Measurements from ENCODE around the gene ASCL5.

- no peak for TF ChIP-seq TAF15 (IDR thresholded peaks at IDR 0.05; ENCODE audit: low read depth, low read length, poor library complexity, severe bottlenecking)
- TF ChIP-seq MNT (IDR thresholded peaks at IDR 0.05), result no peak
- TF ChIP-seq ZNF609 (CRISPR knock-in tag; IDR thresholded peaks at IDR 0.05; ENCODE audit: borderline replicate concordance), result no peak
- no peak for TF ChIP-seq PREB (CRISPR knock-in tag; IDR thresholded peaks at IDR 0.05)
- TF ChIP-seq CCAR2 (optimal IDR thresholded peaks at IDR 0.05; ENCODE audit: low read depth, low read length), result no peak
- TF ChIP-seq ZNF207 (IDR thresholded peaks at IDR 0.05; ENCODE audit: borderline replicate concordance), result no peak
- no peak for TF ChIP-seq SMARCC2 (IDR thresholded peaks at IDR 0.05)
- no peak for TF ChIP-seq AFF4 (CRISPR knock-in tag; IDR thresholded peaks at IDR 0.05)
- no peak for TF ChIP-seq HMG20B (CRISPR knock-in tag; conservative IDR thresholded peaks at IDR 0.05)
- TF ChIP-seq TOE1 (CRISPR knock-in tag; IDR thresholded peaks at IDR 0.05), result no peak
- no peak for TF ChIP-seq MAFF (IDR thresholded peaks at IDR 0.05; ENCODE audit: low read depth, low read length)
- TF ChIP-seq USF2 (IDR thresholded peaks at IDR 0.05; ENCODE audit: low read depth, low read length), result no peak
- TF ChIP-seq USF2 (CRISPR knock-in tag; IDR thresholded peaks at IDR 0.05; ENCODE audit: borderline replicate concordance), result no peak
These were observed 4.4 kb upstream of the ASCL5 start for GRCh38 chr1:201131398-201131797.
